HG03571 (cell line): ENCODE measurements around the gene HINT1.
"Not testable (repeated sequence)": the region's sequence is repeated elsewhere in the genome, so short reads cannot be mapped to it uniquely, and the experiment has no call there.

Source experiments
- ATAC-seq: cut with Tn5 transposase; IDR thresholded peaks from one replicate; pipeline ENCODE4 v1.9.1; 2021; ENCODE audit not compliant: unreplicated experiment

Gene HINT1

DNA sequence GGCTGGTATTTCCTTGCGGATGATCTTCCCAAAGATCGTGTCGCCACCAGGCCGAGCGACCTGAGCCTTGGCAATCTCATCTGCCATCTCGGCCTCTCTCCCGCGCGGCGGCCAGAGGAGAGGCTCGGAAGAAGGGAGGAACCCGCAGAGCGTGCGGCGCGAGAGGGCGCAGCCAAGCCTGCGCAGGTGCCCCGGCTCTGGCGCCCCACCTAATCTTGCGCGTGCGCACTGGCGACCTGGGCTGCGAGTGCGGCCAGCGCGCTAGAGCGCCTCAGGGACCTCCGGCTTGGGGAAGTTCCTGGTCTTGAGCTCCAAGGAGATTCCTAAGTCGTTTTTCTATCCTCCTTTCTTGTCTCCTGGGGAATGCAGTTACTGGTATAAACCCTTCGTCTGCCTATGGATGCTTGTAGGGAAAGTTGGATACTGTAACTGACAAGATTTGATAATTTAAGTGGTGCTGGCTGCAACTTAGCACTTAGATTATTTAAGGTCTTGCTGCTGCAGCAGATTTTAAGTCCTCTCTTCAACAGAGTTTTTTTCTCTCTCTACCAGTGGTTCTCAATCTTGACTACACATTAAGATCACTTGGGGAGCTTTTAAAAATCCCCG lies at the start of gene HINT1:
TSS of gene HINT1 (minus strand) at position 138 of the 609 bp plus-strand sequence. CDS start at position 87, 51 bp downstream.
- peak; percentile 81 for ATAC-seq

GRCh38 chr5:131214609-131215227 lies 49.7 kb upstream of the HINT1 start:
- no peak for ATAC-seq

GRCh38 chr5:131212471-131213021 lies 47.5 kb upstream of the HINT1 start:
- ATAC-seq, result peak; percentile 28

DNA sequence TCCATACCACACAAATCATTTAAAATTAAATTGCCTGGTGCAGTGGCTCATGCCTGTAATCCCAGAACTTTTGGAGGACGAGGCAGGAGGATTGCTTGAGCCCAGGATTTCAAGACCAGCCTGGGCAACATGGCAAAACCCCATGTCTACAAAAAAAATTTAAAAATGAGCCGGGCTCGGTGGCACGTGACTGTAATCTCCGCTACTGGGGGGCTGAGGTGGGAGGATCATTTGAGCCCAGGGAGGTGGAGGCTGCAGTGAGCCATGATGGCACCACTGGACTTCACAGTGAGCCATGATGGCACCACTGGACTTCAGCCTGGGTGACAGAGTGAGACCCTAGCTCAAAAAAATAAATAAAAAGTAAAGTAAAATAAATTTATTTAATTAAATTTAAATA lies 46.6 kb upstream of the HINT1 start:
- no peak for ATAC-seq

- ATAC-seq, result peak; percentile 4
Measured at GRCh38 chr5:131210151-131210510, 45.1 kb upstream of the HINT1 start.

DNA sequence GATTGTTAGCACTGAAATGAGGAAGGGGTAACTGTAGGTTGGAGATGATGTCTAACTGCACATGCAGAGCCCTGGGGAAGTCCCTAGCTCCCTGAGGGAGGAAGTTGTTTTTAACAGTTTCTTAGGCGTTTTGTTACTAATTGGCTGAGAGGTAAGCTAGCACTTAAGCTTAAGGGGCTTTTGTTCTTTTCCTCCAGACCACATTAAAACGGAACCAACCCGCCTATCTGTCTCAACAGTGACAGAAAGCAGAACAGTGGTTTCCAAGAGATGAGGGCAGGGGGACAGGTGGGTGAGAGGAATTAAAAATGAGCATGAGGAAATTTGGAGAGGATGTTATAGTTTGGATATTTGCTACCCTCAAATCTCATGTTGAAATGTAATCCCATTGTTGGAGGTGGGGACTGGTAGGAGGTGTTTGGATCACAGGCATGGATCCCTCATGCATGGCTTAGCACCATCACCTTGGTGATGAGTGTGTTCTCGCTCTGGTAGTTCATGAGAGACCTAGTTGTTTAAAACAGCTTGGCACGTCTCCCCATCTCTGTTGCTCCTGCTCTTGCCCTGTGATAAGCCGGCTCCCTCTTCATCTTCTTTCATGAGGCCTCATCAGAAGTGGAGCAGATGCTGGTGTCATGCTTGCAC lies 44.6 kb upstream of the HINT1 start:
- ATAC-seq, result peak; percentile 89

- no peak for ATAC-seq
Measured at GRCh38 chr5:131209175-131209505, 44.1 kb upstream of the HINT1 start.

GRCh38 chr5:131206772-131207171 lies 41.7 kb upstream of the HINT1 start:
- no peak for ATAC-seq

- ATAC-seq, result no peak
Measured at GRCh38 chr5:131206061-131206460, 41.0 kb upstream of the HINT1 start.

DNA sequence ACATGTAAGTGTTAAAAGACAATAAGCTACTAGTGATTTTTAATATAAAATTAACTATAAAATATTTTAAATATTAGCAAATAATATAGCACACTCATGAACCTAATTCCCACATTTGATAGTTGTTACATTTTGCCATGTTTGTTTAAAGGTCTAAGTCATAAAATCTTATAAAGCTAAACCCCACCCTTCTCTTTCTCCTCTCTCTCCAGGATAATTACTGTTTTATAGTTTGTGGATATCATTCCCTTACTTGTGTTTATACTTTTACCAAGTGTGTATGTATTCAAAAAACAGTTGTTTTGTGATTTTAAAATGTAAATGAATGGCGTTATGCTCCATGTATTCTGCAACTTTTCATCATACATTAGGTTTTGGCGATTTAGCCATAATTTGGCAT lies 39.9 kb upstream of the HINT1 start:
- ATAC-seq, result no peak

DNA sequence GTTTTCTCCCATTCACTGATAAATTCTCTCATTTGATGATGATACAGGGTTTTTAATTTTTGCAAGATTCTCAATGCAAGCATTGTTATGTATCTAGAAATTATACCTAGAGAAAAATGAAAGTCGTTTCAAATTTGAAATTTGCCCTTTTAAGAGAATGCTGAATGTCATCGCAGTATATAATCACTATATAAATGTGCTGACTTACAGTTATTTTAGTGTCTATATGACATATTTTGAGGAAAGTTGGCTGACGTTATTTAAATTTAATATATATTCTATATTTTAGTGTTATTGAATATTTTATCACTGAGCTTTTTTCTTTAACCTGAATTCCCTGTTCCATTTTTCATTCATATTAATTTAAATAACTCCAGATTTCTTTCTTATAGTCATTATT lies 35.5 kb upstream of the HINT1 start:
- ATAC-seq, result no peak

GRCh38 chr5:131198625-131199024 lies 33.6 kb upstream of the HINT1 start:
- no peak for ATAC-seq

- ATAC-seq, result no peak
Measured at GRCh38 chr5:131196331-131196730, 31.3 kb upstream of the HINT1 start.

- ATAC-seq, result no peak
Measured at GRCh38 chr5:131195696-131196095, 30.6 kb upstream of the HINT1 start.

GRCh38 chr5:131194725-131195124 lies 29.7 kb upstream of the HINT1 start:
- ATAC-seq, result no peak

GRCh38 chr5:131193897-131194296 lies 28.8 kb upstream of the HINT1 start:
- ATAC-seq, result not testable (repeated sequence)

DNA sequence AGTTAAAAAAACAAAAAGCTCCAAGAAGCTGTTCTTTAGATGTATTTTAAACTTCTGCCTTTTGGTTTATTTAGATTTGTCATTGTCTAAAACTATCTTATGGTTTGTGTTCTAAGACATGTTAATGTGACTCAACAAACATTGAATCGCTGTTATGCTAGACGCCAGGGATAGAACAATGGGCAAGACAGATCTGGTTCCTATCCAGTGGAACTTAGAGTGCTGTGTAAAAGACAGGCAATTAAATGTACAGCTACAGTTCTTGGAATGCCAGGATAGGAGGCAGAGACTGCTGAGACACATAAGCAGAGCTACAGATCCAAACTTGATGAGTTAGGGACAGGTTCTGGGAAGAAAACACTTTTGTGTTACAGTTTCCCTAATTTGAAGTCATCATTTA lies 28.1 kb upstream of the HINT1 start:
- no peak for ATAC-seq

DNA sequence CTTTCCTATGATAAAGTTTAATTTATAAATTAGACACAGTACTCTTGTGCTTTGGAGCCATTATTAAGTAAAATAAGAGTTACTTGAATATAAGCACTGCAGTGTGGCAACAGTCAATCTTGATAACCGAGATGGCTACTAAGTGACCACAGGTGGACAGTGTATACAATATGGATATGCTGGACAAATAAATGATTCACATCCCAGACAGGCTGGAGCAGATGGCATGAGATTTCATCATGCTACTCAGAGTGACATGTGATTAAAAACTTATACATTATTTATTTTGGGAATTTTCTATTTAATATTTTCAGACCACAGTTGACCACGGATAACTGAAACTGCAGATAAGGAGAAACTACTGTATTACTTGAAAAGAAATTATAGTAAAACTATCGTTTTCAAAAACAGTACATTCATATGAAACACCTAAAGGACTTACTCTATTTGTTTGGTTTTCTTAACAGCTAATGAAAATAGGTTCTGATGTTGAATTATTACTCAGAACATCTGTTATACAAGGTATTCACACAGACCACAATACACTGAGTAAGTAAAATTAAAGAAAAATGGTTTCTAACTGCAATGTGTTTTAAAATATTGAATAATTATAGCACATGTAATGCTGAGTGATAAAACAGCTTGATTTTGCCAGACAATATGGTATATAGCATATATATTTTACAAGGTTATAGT lies 21.7 kb upstream of the HINT1 start:
- no peak for ATAC-seq

- no peak for ATAC-seq
Measured at GRCh38 chr5:131185523-131186104, 20.6 kb upstream of the HINT1 start.

- no peak for ATAC-seq
Measured at GRCh38 chr5:131182839-131183238, 17.8 kb upstream of the HINT1 start.

GRCh38 chr5:131180407-131180806 lies 15.4 kb upstream of the HINT1 start:
- no peak for ATAC-seq
